Heart left ventricle (tissue), 13 donors: Measurements from ENCODE around the gene EPHX1.

Experiments used
- CTCF ChIP-seq, 12 donors: fragments of 200-600 bp; sonication (generic) in 4 of 12; IDR thresholded peaks; one replicate each; pipeline versions ENCODE4 v1.5.0 to v1.8.0; 2018 to 2022; ENCODE audit warnings: antibody characterized with exemption in 12 of 12, mild to moderate bottlenecking in 5 of 12
- POLR2A ChIP-seq, 2 donors: fragments of 450-650 bp; IDR thresholded peaks; one replicate each; pipeline ENCODE4 v1.6.1; 2017; ENCODE audit warnings: antibody characterized with exemption in 2 of 2, mild to moderate bottlenecking in 2 of 2, moderate library complexity in 2 of 2
- donor health status: ischemic (EF 13 %, LVEDD 7.1; RV severe dilation, severe dysfunction).
- donor health status: DM: no; HTN: yes; CAD: no.
- donor health status: DM: no; HTN: no; CAD: no.
- donor health status: ischemic (EF 25% LVEDD 6.9; RV normal size, moderate dysfunction).
- donor health status: ischemic (EF 25% LVEDD 5.7; RV mildly dilated, moderate dysfunction).
- donor health status: ischemic (EF 35%, LVEDD 5.7; RV mildly dilated, moderate dysfunction).
- donor health status: nonischemic (EF 11% LVEDD 7.7; RV severe dilation, severe dysfunction).
- donor health status: DM: yes; HTN: yes; CAD: no.
- donor health status: PGD.
- donor health status: ischemic (EF 29% LVEDD 5.4; RV normal size, mild dysfunction).
- donor health status: nonischemic (EF 23%, LVEDD 6.1; RV moderate dilation, normal function).

- TF ChIP-seq CTCF (IDR thresholded peaks at IDR 0.05) (no peak), POLR2A (IDR thresholded peaks at IDR 0.05) (no peak)
Measured at GRCh38 chr1:225890346-225891228, 80.7 kb downstream of the EPHX1 start.
